ENCODE measurements around the gene DPH2.
A peak's percentile ranks its signal among the peaks of the same experiment; 100 is the strongest.

The DPH2 gene

DNA sequence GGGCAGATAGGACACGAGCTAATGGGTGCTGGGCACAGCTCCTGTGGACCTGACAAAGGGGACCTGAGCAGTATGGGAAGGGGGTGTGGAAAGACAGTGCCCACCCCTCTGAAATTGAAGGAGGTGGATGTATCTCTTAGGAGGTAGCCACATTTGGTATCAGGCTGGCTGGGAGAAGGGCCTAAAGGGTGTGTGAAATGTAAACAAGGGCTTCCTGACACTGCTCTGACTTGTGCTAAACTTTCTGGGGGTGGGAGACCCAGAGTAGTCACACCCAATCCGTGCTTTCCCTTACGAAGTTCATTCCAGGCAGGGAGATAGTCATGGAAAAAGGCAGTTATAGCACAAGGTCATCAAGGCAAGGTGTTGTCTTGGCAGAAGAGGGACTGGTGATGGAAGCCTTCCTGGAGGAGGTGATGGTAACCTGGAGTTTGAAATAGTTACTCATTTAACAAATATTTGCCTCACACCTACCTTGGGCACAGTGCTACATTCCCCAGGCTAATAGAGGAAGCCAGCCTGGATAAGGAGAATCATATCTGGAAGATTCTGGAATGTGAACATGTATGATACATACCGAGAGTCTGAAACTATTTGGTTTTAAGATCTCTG, 16.3 kb downstream of the DPH2 start:
- no peak for DNase-seq

DNA sequence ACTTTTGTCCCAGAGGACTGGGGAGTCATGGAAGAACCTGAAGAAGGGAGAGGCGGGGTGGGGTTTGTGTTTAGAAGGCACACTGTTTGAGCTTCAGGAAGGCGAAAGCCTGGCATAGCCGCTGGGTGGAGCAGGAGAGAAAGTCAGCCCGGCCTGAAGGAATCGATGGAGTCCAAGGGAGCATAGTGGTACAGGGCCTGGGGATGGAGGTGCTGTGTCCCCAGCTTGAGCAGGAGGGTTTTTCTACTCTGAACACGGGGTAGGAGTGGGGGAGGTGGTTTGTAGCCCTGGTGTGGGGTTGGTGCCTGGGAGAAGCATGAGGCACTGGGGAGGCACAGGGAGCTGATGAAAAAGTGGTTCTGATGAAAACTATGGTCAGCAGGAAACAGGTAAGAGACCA, 16.9 kb downstream of the DPH2 start:
- no peak for DNase-seq

DNA sequence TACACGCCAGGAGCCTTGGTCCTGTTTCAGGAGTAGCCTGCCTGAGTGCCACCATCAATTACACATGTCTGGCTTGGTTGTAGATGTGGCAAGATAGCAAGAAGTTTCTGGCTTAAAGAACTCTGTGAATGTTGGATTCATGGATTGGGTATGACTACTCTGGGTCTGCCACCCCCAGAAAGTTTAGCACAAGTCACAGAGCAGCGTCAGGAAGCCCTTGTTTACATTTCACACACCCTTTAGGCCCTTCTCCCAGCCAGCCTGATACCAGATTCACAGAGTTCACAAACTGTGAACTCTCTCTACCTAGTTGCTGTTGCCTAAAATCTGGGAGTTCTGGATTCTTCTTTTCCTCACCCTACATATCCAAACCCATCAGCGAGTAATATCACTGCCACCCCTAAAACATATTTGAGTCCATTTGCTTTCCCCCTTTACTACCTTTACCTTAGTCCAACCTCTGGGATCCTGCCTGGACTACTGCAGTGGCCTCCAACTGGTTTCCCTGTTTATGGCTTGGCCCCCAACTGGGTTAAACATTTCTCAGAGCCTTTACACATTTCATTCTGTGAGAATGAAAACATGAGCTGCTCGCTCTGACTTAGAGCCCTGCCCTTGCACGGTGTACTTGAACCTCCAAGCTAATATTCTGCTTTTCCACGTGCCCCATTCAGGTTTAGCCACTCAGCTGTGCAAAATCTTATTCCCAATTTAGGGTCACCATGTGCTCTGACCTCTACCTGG, 17.5 kb downstream of the DPH2 start:
- DNase-seq: no peak

DNA sequence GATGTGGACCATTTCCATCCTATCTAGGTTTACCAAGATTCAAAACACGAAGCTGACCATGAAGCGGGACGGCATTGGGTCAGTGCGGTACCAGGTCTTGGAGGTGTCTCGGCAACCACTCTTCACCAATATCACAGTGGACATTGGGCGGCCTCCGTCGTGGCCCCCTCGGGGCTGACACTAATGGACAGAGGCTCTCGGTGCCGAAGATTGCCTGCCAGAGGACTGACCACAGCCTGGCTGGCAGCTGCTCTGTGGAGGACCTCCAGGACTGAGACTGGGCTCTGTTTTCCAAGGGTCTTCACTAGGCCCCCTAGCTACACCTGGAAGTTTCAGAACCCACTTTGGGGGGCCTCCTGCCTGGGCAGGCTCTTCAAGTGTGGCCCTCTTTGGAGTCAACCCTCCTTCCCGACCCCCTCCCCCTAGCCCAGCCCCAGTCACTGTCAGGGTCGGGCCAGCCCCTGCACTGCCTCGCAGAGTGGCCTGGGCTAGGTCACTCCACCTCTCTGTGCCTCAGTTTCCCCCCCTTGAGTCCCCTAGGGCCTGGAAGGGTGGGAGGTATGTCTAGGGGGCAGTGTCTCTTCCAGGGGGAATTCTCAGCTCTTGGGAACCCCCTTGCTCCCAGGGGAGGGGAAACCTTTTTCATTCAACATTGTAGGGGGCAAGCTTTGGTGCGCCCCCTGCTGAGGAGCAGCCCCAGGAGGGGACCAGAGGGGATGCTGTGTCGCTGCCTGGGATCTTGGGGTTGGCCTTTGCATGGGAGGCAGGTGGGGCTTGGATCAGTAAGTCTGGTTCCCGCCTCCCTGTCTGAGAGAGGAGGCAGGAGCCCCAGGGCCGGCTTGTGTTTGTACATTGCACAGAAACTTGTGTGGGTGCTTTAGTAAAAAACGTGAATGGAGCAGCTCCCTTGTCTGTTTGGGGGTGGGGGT, 20.7 kb downstream of the DPH2 start:
- DNase-seq: no peak

DNA sequence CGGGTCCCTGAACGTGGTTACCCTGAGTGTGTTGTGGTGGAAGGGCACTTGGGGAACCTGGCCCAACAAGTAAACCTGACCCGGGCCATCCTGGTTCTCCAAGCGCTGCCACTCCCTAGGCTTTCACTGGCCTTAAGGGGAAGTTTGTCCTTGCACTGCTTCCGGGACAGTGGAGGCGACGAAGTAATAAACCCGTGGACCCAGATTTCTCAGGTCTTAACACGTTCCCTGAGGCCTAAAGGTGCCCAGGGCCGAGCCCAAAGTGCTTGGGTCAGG, 21.3 kb downstream of the DPH2 start:
- DNase-seq: no peak

DNA sequence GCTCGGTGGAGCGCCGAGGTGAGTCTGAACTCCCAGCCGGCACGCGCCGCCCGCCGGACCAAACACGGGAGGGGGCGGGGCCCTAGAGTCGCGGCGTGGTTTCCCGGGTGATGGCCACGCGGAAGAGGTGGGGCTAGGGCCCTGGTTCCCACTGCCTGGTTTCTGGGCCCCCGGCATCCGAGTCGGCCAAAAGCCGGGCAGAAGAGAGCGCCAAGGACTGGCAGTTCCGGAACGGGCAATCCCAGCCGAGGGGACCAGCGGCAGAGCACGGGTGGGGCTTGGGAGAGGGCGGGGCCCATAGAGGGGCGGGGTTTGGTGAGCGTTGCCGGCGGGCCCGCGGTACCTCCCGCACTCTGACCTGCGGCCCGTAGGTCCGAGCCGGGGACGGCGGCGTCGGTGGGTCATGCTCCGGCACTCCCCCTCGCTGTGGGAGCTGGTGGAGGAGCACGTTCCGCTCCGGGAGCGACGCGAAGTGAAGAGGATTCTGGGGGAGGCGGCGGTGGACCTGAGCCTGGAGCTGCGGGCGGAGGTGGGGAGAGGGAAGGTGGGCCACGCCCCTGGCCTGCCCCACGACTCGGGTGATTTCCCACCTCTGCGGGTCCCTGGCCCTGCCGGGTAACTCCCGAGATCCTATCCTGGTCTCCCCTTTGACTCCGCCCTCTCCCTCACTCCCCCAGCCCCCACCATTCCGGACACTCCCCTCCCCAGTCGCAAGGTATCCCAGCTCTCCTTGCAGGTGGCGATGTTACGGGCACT, 21.8 kb downstream of the DPH2 start, which contains the start of gene CCDC24:
Gene CCDC24 (plus strand): TSS at position 124 of the 756 bp plus-strand sequence. CDS start 280 bp downstream, at position 404.
- peak; percentile 80 for DNase-seq

DNA sequence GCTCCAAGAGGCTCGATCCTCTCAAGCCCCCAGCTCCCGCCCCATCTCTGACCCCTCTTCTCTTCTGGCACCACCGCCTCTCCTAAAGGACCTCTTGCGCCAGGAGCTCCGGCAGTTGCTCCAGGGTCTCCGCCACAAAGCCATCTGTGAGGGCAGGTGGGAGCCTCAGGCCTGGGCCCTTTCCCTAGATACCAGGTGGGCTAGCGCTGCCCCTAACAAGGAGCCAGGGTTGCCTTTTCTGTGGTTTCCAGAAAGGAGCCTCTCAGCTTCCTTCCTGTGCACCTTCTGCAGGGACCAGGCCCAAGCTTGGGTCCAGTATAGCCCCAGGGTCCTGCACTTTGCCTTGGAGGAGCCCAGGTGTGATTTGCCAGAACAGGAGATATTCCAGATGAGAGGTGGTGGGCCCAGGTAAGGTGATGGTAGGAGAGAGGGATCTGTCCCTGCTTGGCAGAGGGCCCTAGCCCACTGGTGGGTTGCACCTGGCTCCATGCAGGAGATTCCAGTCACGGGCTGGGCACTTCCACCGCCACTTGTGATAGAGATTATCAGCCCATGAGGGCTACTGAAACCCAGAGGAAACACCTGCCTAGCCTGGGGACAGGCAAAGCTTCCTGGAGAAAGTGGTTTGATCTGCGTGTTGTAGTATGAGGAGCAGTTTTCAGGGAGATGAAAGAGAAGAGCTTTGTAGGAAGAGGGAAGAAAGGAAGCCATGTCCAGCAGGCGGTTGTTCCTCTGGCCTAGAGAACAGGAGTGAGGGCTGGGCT, 22.6 kb downstream of the DPH2 start:
- no peak for DNase-seq

DNA sequence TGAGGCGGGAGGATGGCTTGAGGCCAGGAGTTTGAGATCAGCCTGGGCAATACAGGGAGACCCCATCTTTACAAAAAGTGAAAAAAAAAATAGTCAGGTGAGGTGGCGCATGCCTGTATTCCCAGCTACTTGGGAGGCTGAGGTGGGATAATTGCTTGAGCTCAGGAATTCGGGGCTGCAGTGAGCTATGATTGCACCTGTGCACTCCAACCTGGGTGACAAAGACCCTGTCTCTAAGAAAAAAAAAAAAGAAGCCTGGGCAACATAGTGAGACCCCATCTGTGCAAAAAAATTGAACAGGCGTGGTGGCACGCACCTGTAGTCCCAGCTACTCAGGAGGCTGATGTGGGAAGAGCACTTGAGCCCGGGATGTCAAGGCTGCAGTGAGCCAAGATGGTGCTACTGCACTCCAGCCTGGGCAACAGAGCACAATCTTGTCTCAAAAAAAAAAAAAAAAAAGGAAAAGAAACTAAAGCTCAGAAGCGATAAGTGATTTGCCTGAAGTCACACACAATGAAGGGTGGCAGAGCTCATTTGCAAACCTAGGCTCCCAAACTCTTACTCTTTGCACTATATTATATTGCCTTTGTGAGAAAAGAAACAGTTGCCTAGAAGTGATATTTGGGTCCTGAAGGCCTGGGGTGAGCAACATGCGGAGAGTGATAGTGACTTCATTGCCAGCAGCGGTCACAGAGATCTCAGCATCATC, 23.6 kb downstream of the DPH2 start:
- no peak for DNase-seq

DNA sequence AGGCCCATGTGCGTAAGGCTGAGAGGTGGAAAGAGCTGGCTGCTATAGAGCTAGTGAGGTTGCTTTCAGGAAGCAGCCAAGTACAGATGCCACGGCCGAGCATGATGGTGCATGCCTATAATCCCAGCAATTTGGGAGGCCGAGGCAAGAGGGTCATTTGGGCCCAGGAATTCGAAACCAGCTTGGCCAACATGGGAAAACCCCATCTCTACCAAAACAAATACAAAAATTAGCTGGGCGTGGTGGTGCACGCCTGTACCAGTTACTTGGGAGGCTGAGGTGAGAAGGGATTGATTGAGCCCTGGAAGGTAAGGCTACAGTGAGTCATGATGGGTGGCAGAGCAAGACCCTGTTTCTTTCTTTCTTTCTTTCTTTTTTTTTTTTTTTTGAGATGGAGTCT, 24.3 kb downstream of the DPH2 start:
- no peak for DNase-seq

DNA sequence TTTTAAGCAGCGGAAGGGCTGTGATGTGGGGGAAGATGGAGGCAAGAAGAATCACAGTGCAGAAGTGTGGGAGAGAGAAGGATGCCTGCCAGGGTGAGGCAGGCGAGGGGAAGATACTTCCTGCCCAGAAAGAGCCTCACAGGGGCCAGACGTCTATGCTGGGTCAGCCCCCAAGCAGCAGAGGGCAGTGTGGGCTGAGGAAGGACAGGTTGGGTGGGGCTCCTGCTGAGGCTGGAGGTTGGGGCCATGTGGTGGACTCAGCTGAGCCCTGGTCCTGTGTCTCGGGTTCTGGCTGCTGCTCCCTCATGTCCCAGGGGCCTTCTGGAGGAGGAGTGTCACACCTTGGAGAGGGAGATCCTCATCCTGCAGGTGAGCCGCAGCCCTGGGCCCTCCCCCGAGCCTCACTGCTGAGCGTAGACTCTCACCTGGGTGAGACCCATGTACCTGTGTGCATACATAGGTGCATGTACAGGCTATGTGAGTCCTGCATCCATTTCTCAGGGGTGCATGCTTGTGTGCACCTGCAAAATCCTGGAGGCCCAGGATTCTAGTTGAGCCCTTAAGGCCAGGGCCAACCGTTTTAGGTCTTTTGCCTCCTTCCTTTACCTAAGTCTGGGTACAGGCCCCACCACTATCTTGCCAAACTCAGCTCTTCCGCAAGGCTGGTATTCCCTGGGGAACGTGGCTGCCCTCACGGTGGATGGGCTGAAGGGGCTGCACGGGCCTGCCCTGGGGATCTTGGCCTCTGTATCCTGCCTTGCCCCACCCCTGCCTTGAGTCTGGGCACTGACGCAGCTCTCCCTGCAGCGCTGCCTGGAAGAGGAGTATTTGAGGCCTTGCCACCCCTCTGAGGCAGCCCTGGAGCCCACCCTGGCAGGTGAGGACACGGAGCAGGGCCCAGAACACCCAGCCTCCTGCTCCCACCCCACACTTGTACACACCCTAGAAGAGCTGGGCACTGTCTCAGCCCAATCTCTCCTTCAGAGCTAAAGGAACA, 25.3 kb downstream of the DPH2 start:
- peak; percentile 76 for DNase-seq

DNA sequence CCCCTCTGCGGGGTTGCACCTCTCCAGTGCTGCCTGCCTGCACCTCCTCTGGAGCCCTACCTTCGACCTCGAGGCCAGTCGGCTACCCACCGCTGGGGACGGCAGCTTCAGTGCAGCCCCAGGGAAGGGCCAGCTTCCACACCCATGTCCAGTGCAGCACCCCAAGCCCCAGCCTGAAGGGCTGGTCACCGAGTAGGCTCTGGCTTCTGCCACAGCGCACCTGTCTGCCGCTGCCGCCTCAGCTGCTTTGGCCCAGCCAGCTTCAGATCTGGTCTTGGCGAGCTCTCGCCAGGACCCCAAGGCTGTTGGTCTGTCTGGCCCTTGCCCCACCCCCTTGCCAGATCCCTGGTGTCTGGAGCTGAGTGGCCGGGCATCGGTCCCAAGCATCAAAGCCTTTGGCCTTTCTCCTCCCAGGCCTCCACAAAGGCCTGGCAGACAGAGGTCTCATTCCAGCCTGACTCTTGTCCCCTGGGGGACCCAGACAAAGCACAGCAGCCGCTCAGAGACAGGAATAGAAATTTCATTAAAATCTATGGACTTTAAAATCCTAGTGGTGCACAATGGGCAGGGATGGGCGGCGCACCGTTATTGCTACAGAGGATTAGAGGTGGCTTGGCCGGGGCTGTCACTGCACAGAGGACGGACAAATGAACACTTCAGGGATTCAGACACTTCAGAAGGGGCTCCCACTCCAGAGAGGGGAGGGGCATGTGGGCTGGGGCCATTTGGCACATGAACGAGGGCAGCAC, 26.3 kb downstream of the DPH2 start:
- no peak for DNase-seq

DNA sequence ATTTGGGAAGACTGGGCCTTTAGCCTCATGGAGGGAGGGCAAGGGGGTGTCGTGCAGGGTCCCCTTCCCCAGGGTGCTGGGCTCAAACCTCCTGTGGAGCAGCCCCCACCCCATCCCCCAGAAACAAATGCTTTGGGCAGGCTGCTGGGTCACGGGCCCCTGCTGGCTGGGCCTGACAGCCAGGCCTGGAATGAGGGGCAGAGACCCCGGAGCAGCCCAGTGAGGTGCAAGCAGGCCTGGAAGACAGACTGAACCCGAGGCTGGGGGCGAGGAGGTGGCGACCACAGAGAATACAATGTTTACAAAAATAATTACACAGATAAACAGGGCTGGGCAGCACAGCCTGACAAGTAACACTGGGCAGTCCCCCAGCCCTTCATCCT, 26.9 kb downstream of the DPH2 start:
- no peak for DNase-seq

DNA sequence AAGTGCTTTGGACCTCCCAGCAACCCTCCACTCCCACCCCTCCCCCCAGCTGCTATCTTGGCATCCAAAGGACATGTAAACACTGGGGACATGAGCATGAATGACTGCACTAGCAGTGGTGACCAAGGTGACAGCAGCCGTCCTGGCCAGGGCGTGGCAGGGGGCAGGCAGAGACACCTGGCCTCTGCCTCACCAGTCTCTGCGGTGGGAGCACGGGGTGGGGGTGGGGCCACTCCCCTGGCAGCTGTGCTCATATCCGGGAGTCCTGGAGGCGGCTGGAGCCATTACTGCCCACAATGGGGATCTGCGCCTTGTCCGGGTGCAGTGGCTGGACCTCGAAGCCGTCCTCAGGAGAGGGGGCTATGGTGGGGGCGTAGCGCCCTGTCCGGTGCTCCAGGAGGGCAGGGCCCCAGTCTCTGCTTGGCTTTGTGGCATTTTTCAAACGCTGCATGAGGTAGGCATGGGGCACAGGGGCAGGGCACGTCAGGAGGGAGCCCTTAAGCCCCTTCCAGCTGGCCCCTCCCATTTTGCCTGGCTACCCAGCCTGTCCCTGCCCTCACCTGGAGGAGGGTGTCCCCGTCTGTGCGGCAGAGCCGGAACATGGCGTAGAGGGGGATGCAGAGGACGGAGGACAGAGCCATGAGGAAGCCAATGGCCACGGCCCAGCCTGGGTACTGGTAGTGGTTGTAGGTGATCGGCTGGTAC, 27.6 kb downstream of the DPH2 start:
- DNase-seq: no peak

DNA sequence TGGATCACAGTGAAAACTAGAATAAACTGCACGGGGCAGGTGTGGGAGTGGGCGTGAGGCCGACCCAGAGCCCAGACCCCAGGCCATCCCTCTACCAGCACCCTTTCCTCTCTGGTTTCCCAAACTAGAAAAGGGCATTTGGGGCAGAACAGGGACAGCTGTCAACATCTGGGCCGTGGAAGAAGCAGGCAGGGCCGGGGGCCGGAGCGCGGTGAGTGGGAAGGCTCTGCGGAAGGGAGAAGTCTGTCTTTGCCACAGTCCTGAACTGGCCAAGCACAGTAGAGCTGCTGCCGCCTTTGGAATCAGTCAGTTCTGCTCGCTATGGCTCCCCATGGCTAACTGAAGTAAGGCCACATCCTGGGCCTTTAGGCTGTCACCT, 28.2 kb downstream of the DPH2 start:
- no peak for DNase-seq

DNA sequence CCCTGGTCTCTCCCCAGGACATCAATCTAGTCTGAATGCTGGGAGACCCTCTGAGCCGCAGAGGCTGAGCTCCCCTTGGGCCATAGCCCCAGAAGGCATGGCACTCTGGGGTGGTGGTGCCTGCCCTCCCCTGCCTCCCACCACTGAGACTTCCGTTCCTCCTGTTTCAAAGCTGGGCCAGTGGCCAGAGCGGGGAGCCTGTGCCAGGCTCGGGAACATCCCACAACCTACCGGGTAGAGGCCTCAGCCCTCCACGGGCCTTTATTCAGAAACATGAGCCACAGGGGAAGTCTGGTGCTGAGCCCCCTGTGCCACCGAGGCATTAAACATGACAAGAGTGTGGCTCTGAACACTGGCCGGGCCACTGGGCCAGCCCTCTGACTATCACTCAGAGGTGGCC, 29.6 kb downstream of the DPH2 start:
- DNase-seq: no peak

DNA sequence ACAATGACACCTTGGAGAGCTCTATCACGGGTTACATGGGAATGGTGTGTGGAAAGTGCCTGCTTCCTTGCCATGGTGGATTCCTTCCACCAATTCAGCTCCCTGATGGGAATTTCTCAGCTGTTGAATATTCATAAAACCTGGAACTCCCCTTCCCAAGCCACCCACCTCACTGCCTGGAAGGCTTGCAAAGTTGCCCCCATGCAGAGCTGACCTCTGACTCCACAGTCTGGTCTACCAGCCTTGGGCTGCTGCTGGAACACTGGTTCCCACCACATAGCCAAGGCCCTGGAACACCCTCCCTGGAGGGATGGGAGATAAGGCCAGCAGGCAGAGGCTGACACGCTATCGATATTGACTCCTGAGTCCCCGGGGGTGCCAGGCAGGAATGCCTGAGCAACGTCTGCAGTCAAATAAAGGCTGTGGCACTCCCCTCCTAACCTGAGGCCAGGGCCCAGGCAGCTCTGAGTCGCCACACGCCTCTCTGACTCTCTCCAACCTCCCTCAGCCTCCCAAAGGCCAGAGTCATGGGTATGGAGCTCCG, 30.4 kb downstream of the DPH2 start:
- no peak for DNase-seq

DNA sequence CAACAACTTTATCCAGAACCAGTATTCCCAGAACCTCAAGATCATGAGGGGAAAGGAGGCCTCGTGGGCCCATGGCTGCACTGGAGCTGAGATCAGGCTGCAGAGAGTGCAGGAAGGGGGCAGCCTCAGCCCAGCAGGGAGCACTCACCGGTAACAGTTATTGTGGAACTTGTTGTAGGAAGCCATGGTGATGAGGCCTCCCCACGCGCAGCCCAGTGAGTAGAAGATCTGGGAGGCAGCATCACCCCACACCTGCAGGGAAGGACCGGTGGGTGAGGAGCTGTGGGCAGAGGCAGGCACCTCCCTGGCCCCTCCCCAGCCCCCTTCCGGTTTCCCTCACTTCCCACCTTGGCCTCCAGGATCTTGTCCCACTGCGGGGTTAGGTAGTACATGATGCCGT, 32.4 kb downstream of the DPH2 start:
- no peak for DNase-seq

DNA sequence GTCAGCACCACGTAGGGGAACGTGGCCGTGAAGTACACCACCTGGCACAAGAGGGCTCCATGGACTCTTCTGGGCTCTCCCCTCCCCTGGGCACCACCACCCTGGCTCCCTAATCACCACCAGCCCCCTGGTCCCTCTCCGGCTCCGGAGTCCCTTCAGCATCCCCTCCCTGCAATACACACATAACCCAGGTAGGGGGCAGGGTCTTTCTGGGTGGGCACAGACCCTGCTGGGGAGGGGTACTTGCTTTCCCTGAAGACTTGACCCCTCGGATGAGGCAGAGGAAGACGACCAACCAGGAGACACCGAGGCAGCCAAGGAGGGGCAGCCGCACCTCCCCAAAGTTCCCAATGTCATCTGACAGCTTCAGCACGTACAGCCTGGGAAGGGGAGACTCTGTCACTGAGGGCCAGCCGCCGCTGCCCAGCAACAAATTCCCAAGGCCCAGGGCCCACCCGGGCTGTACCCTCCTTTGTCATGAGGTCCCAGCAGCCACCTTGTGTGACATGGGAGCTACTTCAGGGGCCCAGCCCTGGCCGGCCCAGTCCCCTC, 32.9 kb downstream of the DPH2 start:
- no peak for DNase-seq

Measured in hematopoietic multipotent progenitor cell treated with erythropoietin and hydrocortisone succinate and interleukin-3 and kit ligand, for 8 days (in vitro differentiated cells).